ENCODE data around the gene ZNF236. TPM values are rescaled to one million over a fixed set of nuclear protein-coding genes. Genes with fewer than 3 reads are reported as not detected.

The ZNF236 gene
- total RNA-seq, 4 donors from 2014 or later, result 10.1 to 15.8 (median 14.8) TPM

GRCh38 chr18:77007251-77007650, 184.9 kb downstream of the ZNF236 start:
- 83% methylated on average over 12 of the region's 12 CpGs for WGBS
- no peak for DNase-seq (ENCODE audit: extremely low spot score)
- Histone ChIP-seq H3K4me3 (no peak overlapping the region), H3K27me3 (no peaks in the 10 kb centered on the region), H3K4me1 (peaks cover 0 to 3% (median 0%) of the 10 kb centered on the region in 4 donors), H3K36me3 (peaks cover 0 to 16% (median 6%) of the 10 kb centered on the region in 4 donors), H3K27ac (replicated peaks in 1 of 4) (peak overlapping the region in 3 of 4 donors; percentile 18 to 45 (median 26)), H3K9me3 (no peaks in the 10 kb centered on the region)
- no peak for TF ChIP-seq POLR2A (IDR thresholded peaks at IDR 0.05; ENCODE audit: low read depth)
- TF ChIP-seq CTCF (IDR thresholded peaks at IDR 0.05), result no peak
- TF ChIP-seq POLR2AphosphoS5 (IDR thresholded peaks at IDR 0.05), result no peak
- TF ChIP-seq EP300 (IDR thresholded peaks at IDR 0.05), result no peak
- intact Hi-C loops (cut with DNase I), result loop anchor here (10.0 kb wide), 1 partner anchor 48 kb away; no protein-coding TSS in a partner anchor

DNA sequence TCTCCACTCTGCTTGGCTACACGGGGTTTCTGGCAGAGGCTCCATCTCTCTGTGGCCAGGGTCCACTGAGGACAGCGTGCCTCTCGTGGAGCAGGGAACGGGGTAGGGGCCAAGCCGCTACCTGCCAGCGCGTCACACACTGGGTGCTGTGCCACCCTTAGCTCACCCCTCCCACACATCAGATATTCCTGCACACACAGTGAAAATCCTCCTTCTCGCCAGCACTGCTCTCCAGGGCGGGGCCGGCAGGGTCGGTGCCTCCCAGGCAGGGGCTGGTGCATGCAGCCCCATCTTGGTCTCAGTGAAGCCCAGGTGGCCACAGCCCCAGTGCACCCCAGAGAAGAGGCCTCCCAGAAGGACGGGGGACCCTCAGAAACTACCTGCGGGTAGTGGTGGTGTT, 185.6 kb downstream of the ZNF236 start:
- Histone ChIP-seq H3K36me3 (peaks cover 0 to 16% (median 6%) of the 10 kb centered on the region in 4 donors), H3K9me3 (no peaks in the 10 kb centered on the region), H3K4me1 (peaks cover 0 to 6% (median 3%) of the 10 kb centered on the region in 4 donors), H3K4me3 (no peak overlapping the region), H3K27ac (replicated peaks in 1 of 4) (no peak overlapping the region), H3K27me3 (no peaks in the 10 kb centered on the region)
- no peak for DNase-seq (ENCODE audit: extremely low spot score)
- WGBS, result 90% methylated on average over 13 of the region's 13 CpGs
- intact Hi-C loops (cut with DNase I), result loop anchor here (10.0 kb wide), 1 partner anchor 47 kb away; no protein-coding TSS in a partner anchor
- no peak for TF ChIP-seq POLR2A (IDR thresholded peaks at IDR 0.05; ENCODE audit: low read depth)
- no peak for TF ChIP-seq POLR2AphosphoS5 (IDR thresholded peaks at IDR 0.05)
- TF ChIP-seq EP300 (IDR thresholded peaks at IDR 0.05), result no peak
- no peak for TF ChIP-seq CTCF (IDR thresholded peaks at IDR 0.05)

DNA sequence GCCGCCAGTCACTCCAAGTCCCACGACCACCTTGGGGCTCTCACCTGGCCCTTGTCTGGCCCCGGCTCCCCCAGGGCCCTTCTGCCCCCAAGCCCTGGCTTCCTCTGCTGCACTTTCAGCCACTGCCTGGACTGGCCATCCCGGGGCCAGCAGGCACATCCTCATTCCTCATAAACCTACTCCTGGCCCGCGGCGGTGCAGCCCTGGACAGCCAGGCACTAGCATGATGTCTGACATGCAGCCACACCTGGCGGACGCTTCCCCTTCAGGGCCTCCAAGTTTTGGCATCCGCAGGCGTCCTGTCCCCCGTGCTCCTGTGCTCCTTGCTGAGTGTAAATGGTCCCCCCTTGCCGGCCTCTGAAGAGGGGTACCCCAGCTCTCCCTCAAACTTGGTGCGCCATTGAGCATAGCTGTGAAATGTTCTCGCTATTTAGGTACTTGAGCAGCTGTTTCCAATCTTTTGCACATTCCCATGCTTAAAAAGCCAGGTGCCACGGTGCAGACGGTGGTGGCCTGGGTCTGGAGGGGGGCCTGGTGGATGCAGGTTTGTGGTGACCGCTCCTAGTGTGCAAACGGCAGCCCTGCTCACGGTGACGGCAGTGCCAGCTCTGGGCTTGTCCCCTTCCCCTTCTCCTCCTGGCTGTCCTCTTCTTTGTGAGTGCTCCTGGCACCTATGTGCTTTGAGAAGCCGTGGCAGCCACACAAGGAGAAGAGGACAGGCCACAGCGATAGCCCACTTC, 186.4 kb downstream of the ZNF236 start:
- H3K36me3 ChIP-seq, result peaks cover 0 to 16% (median 6%) of the 10 kb centered on the region in 4 donors
- 71% methylated on average over 23 of the region's 23 CpGs for WGBS
- intact Hi-C loops (cut with DNase I), result loop anchor here (10.0 kb wide), 1 partner anchor 46 kb away; no protein-coding TSS in a partner anchor
- no peaks in the 10 kb centered on the region for H3K9me3 ChIP-seq
- no peak for DNase-seq (ENCODE audit: extremely low spot score)
- H3K4me3 ChIP-seq, result no peak overlapping the region
- H3K27ac ChIP-seq (replicated peaks in 1 of 4), result no peak overlapping the region
- H3K4me1 ChIP-seq, result peaks cover 5 to 11% (median 7%) of the 10 kb centered on the region in 4 donors
- no peaks in the 10 kb centered on the region for H3K27me3 ChIP-seq
- no peak for TF ChIP-seq EP300 (IDR thresholded peaks at IDR 0.05)
- no peak for TF ChIP-seq POLR2AphosphoS5 (IDR thresholded peaks at IDR 0.05)
- TF ChIP-seq POLR2A (IDR thresholded peaks at IDR 0.05; ENCODE audit: low read depth), result no peak
- TF ChIP-seq CTCF (IDR thresholded peaks at IDR 0.05), result no peak

GRCh38 chr18:77009675-77010074, 187.3 kb downstream of the ZNF236 start:
- intact Hi-C loops (cut with DNase I), result loop anchor here (10.0 kb wide), 1 partner anchor 45 kb away; no protein-coding TSS in a partner anchor
- no peak overlapping the region for H3K27ac ChIP-seq (replicated peaks in 1 of 4)
- peaks cover 14 to 20% (median 16%) of the 10 kb centered on the region in 4 donors for H3K4me1 ChIP-seq

More at GRCh38 chr18:77009675-77010074, 187.3 kb downstream of the ZNF236 start:
- Histone ChIP-seq H3K36me3 (peaks cover 0 to 16% (median 6%) of the 10 kb centered on the region in 4 donors), H3K9me3 (no peaks in the 10 kb centered on the region), H3K27me3 (no peaks in the 10 kb centered on the region), H3K4me3 (no peak overlapping the region)
- no peak for DNase-seq (ENCODE audit: extremely low spot score)
- no peak for TF ChIP-seq POLR2A (IDR thresholded peaks at IDR 0.05; ENCODE audit: low read depth)
- TF ChIP-seq CTCF (IDR thresholded peaks at IDR 0.05), result no peak
- no peak for TF ChIP-seq EP300 (IDR thresholded peaks at IDR 0.05)
- TF ChIP-seq POLR2AphosphoS5 (IDR thresholded peaks at IDR 0.05), result no peak
- WGBS, result 90% methylated on average over 14 of the region's 19 CpGs
